ENCODE data around the gene MVD. TPM values are rescaled to one million over a fixed set of nuclear protein-coding genes. Genes with fewer than 3 reads are reported as not detected.

Gene MVD, protein sequence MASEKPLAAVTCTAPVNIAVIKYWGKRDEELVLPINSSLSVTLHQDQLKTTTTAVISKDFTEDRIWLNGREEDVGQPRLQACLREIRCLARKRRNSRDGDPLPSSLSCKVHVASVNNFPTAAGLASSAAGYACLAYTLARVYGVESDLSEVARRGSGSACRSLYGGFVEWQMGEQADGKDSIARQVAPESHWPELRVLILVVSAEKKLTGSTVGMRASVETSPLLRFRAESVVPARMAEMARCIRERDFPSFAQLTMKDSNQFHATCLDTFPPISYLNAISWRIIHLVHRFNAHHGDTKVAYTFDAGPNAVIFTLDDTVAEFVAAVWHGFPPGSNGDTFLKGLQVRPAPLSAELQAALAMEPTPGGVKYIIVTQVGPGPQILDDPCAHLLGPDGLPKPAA
- 59.5 to 67.2 TPM (median 64.0 TPM) in 3 replicates for total RNA-seq

DNA sequence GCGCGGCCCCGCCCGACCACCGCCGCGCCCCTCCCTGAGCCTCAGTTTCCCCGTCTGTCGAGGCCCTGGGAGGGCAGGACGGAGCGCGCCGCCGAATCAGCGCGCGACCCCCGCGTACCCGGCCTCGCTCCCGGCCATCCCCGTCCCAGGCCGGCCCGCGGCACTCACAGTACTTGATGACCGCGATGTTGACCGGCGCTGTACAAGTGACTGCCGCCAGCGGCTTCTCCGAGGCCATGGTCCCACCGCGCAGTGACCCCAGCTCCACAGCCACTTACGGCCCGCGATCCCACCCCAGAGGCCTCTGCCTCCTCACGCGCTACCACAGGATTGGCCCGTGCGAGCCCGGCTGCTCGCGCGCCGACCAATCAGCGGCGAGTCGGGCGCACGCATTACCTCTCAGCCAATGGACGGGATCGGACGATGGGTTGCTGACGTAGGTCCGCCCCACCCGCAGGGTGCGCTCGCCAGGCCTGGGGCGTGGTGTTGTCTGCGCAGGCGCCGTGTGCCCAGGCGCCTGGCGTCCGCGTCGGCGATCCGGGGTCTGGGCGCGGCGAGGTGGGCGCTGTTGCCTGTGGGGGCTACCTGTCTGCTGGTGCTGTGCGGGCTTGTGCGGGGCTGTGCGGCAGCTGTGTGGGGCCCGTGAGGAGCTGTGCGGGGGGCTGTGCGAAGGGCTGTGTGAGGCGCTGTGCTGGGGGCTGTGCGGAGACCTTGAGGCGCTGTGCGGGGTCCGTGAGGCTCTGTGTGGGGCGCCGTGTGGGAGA is at the start of gene MVD:
MVD (minus strand) TSS at position 249 of the 764 bp plus-strand sequence; CDS start at position 238, 11 bp downstream.
- Mint-ChIP-seq H3K27me3 (ENCODE audit: low read depth) (no peaks in the 10 kb centered on the region), H3K27ac (peak within 1 kb of the TSS; percentile 96), H3K4me3 (peak within 1 kb of the TSS; percentile 85), H3K4me1 (peaks cover 17% of the 10 kb centered on the region), H3K9me3 (no peaks in the 10 kb centered on the region), H3K36me3 (peaks cover 4% of the 10 kb centered on the region)
- TF ChIP-seq, protein P1, sequence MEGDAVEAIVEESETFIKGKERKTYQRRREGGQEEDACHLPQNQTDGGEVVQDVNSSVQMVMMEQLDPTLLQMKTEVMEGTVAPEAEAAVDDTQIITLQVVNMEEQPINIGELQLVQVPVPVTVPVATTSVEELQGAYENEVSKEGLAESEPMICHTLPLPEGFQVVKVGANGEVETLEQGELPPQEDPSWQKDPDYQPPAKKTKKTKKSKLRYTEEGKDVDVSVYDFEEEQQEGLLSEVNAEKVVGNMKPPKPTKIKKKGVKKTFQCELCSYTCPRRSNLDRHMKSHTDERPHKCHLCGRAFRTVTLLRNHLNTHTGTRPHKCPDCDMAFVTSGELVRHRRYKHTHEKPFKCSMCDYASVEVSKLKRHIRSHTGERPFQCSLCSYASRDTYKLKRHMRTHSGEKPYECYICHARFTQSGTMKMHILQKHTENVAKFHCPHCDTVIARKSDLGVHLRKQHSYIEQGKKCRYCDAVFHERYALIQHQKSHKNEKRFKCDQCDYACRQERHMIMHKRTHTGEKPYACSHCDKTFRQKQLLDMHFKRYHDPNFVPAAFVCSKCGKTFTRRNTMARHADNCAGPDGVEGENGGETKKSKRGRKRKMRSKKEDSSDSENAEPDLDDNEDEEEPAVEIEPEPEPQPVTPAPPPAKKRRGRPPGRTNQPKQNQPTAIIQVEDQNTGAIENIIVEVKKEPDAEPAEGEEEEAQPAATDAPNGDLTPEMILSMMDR (IDR thresholded peaks at IDR 0.05; ENCODE audit: unreplicated experiment), result no peak
- peak; percentile 94 to 96 for DNase-seq (ENCODE audit: low spot score in 2 of 2, unreplicated experiment in 2 of 2)

DNA sequence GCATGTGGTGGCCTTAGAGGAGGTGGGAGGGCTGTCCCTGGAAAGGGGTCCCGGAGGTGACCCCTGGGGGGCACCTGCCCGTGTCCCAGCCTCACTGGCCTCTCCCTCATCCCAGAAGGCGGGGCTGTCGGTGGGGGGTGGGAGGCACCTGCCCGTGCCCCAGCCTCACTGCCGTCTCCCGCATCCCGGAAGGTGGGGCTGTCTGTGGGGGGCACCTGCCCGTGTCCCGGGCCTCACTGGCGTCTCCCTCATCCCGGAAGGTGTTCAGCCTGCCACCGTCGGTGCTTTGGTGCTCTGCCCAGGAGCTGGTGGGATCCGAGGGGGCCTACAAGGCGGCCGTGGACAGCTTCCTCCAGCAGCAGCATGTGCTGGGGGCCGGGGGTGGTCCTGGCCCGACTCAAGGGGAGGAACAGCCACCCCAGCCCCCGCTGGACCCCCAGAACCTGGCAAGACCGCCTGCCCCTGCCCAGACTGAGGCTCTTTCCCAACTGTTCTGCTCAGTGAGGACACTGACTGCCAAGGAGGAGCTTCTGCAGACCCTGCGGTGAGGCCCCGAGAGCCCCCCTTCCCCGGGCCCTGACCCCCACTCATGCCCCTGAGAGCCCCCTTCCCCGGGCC is 49.6 kb upstream of the MVD start:
- TF ChIP-seq, protein P1 (IDR thresholded peaks at IDR 0.05; ENCODE audit: unreplicated experiment), result no peak
- no peaks in the 10 kb centered on the region for H3K9me3 Mint-ChIP-seq
- H3K4me3 Mint-ChIP-seq, result no peak overlapping the region
- peaks cover 2% of the 10 kb centered on the region for H3K4me1 Mint-ChIP-seq
- no peaks in the 10 kb centered on the region for H3K27me3 Mint-ChIP-seq (ENCODE audit: low read depth)
- H3K27ac Mint-ChIP-seq, result no peak overlapping the region
- peaks cover 4% of the 10 kb centered on the region for H3K36me3 Mint-ChIP-seq
- DNase-seq (ENCODE audit: low spot score in 2 of 2, unreplicated experiment in 2 of 2), result no peak

DNA sequence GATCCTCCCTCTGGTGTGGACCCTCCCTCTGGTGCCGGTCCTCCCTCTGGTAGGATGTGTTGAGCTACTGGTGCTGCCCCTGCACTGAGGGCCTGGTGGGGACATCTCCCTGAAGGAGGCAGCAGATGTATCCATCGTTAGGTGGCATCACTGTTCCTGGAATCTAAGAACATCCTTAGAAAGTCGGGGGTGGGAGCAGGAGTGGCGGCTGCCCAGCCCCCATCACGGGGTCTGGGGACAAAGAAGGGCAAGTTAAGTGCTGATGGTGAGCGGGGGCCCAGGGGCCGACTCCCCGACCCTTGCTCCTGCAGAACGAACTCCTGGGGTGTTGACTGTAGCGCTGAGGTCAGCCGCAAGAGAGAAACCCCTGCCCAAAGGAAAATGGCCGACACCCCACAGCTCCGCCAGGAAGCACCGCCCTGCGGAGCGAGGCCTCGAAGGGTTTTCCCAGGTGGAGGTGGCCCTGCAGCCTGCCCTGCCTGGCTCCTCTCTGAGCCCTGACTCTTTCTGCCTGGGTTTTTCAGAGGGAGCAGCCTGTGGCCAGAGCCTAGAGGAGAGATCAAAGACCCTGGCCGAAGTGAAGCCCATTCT is 49.0 kb upstream of the MVD start:
- no peaks in the 10 kb centered on the region for H3K27me3 Mint-ChIP-seq (ENCODE audit: low read depth)
- no peaks in the 10 kb centered on the region for H3K36me3 Mint-ChIP-seq
- no peaks in the 10 kb centered on the region for H3K9me3 Mint-ChIP-seq
- H3K27ac Mint-ChIP-seq, result no peak overlapping the region
- no peak for DNase-seq (ENCODE audit: low spot score in 2 of 2, unreplicated experiment in 2 of 2)
- no peak overlapping the region for H3K4me3 Mint-ChIP-seq
- TF ChIP-seq, protein P1 (IDR thresholded peaks at IDR 0.05; ENCODE audit: unreplicated experiment), result no peak
- H3K4me1 Mint-ChIP-seq, result peaks cover 8% of the 10 kb centered on the region

DNA sequence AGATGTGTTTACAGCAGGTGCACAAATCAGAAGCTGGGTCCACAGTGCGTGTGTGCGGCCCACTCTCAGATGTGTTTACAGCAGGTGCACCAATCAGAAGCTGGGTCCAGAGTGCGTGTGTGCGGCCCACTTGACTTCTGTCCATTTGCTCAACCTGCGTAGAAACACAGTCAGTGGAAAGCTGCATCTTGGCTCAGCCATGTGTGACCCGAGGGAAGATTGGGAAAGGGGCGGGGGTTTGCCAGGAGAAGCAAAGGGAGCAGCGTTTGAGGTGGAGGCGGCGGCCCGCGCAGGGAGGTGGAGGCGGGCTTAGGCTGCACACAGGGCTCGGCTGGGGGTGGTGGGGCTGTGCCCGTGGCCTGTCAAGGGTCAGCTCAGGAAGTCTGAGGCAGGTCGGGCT is 47.7 kb upstream of the MVD start:
- H3K9me3 Mint-ChIP-seq, result no peaks in the 10 kb centered on the region
- TF ChIP-seq, protein P1 (IDR thresholded peaks at IDR 0.05; ENCODE audit: unreplicated experiment), result no peak
- no peak overlapping the region for H3K4me3 Mint-ChIP-seq
- DNase-seq (ENCODE audit: low spot score in 2 of 2, unreplicated experiment in 2 of 2), result no peak
- no peaks in the 10 kb centered on the region for H3K36me3 Mint-ChIP-seq
- H3K27ac Mint-ChIP-seq, result no peak overlapping the region
- peaks cover 9% of the 10 kb centered on the region for H3K4me1 Mint-ChIP-seq
- H3K27me3 Mint-ChIP-seq (ENCODE audit: low read depth), result no peaks in the 10 kb centered on the region

All from mesothelial cell of epicardium (in vitro differentiated cells).